ENCODE results near the gene KLK3. TPM values are rescaled to one million over a fixed set of nuclear protein-coding genes. Genes with fewer than 3 reads are reported as not detected.

KLK3 gene
- total and polyA plus RNA-seq, 2 of the 8 experiments (the other 6 are each of a cell fraction or from before 2014, with no cell fraction given): 0.08 TPM; not detected in 1

GRCh38 chr19:50894478-50895356 lies 40.0 kb downstream of the KLK3 start:
- CTCF ChIA-PET (ENCODE audit: partially characterized antibody): interaction anchor here (0.9 to 4.7 kb wide), 9 partner anchors 10 to 113 kb away, joined by 3 to 29 read pairs (median 4); no protein-coding TSS in a partner anchor
- no peak for TF ChIP-seq NANOG (IDR thresholded peaks at IDR 0.05; ENCODE audit: insufficient read depth, low read depth, low read length, poor library complexity, severe bottlenecking)
- TF ChIP-seq CREB1 (IDR thresholded peaks at IDR 0.05): no peak
- no peak for TF ChIP-seq BRCA1 (IDR thresholded peaks at IDR 0.05; ENCODE audit: low read depth, low read length)
- TF ChIP-seq JUND (IDR thresholded peaks at IDR 0.05; ENCODE audit: low read length): no peak

More at GRCh38 chr19:50894478-50895356, 40.0 kb downstream of the KLK3 start:
- Histone ChIP-seq H3K36me3 (ENCODE audit: control insufficient read depth in 2 of 4, insufficient read depth in 4 of 4, low read length in 3 of 4) (no peaks in the 10 kb centered on the region), H4K8ac (ENCODE audit: extremely low read depth, insufficient read depth, low read length) (no peak overlapping the region), H3K9me3 (ENCODE audit: insufficient read depth in 2 of 2, low read depth in 1 of 2, low read length in 1 of 2) (peaks cover 23 to 26% of the 10 kb centered on the region in 2 experiments), H3K56ac (replicated peaks; ENCODE audit: insufficient read length, low read depth, low read length) (no peak overlapping the region), H4K91ac (replicated peaks; ENCODE audit: insufficient read length, low read length) (no peak overlapping the region), H3K9ac (replicated peaks in 1 of 4; ENCODE audit: extremely low read depth in 1 of 4, low read depth in 3 of 4, low read length in 3 of 4) (no peak overlapping the region), H4K20me1 (replicated peaks in 1 of 2; ENCODE audit: control insufficient read depth in 1 of 2, insufficient read depth in 2 of 2, low read length in 2 of 2) (peaks cover 0 to 2% of the 10 kb centered on the region in 2 experiments), H4K5ac (ENCODE audit: insufficient read length, low read depth, low read length) (no peak overlapping the region), H3K79me1 (ENCODE audit: low read depth, low read length) (no peaks in the 10 kb centered on the region), H3K27ac (ENCODE audit: low read depth, low read length) (no peak overlapping the region), H3K4me1 (replicated peaks in 1 of 4; ENCODE audit: control insufficient read depth in 3 of 4, insufficient read depth in 4 of 4, low read length in 3 of 4) (no peaks in the 10 kb centered on the region), H3K4ac (replicated peaks; ENCODE audit: insufficient read length, low read depth, low read length) (no peak overlapping the region), H3K4me2 (ENCODE audit: insufficient read depth in 1 of 2, low read depth in 2 of 2, low read length in 2 of 2) (no peak overlapping the region), H3K14ac (ENCODE audit: insufficient read length) (no peak overlapping the region), H3K79me2 (ENCODE audit: control insufficient read depth in 1 of 2, insufficient read depth in 2 of 2, low read length in 2 of 2) (no peaks in the 10 kb centered on the region), H2BK5ac (ENCODE audit: low read depth, low read length) (no peak overlapping the region), H2BK15ac (ENCODE audit: low read length) (no peak overlapping the region), H3K27me3 (replicated peaks in 1 of 4; ENCODE audit: control insufficient read depth in 3 of 4, extremely low read depth in 1 of 4, insufficient read depth in 3 of 4, low read length in 3 of 4) (peaks cover 0 to 3% (median 1%) of the 10 kb centered on the region in 4 experiments; a peak in 1 of 7 replicates), H2BK120ac (replicated peaks; ENCODE audit: low read depth, low read length) (no peak overlapping the region), H2BK12ac (ENCODE audit: low read depth, low read length) (no peak overlapping the region), H3K23ac (ENCODE audit: insufficient read length) (no peak overlapping the region), H2AFZ (ENCODE audit: low read length) (no peak overlapping the region), H2AK5ac (ENCODE audit: low read depth, low read length) (no peak overlapping the region), H3K23me2 (ENCODE audit: low read depth, low read length) (no peaks in the 10 kb centered on the region; the same call in 1 of the 2 replicates), H3K18ac (ENCODE audit: extremely low read depth, low read length) (no peak overlapping the region), H2BK20ac (ENCODE audit: low read length) (no peak overlapping the region), H3K4me3 (ENCODE audit: extremely low read depth in 1 of 4, insufficient read depth in 2 of 4, low read depth in 3 of 4, low read length in 4 of 4) (no peak overlapping the region)
- 88% methylated on average over 10 of the region's 10 CpGs; no CpG with 5 or more reads in 1 of the 2 experiments for WGBS, 2 experiments (ENCODE audit: extremely low coverage in 1 of 2, insufficient coverage in 1 of 2, insufficient read length in 1 of 2, insufficient replicate concordance in 2 of 2, low coverage in 1 of 2, low lambda C conversion rate in 2 of 2, missing lambda C conversion rate in 1 of 2)
- POLR2A ChIA-PET (ENCODE audit: partially characterized antibody): interaction anchor here (0.9 to 1.8 kb wide), 2 partner anchors 75 to 99 kb away, joined by 4 read pairs; no protein-coding TSS in a partner anchor
- no peak for DNase-seq (ENCODE audit: low read depth in 1 of 2, low spot score in 2 of 2)
- FAIRE-seq: no peak

Data from H1 (cell line).